Measurements from ENCODE around the gene GLIS1.

- TF ChIP-seq, protein P1, sequence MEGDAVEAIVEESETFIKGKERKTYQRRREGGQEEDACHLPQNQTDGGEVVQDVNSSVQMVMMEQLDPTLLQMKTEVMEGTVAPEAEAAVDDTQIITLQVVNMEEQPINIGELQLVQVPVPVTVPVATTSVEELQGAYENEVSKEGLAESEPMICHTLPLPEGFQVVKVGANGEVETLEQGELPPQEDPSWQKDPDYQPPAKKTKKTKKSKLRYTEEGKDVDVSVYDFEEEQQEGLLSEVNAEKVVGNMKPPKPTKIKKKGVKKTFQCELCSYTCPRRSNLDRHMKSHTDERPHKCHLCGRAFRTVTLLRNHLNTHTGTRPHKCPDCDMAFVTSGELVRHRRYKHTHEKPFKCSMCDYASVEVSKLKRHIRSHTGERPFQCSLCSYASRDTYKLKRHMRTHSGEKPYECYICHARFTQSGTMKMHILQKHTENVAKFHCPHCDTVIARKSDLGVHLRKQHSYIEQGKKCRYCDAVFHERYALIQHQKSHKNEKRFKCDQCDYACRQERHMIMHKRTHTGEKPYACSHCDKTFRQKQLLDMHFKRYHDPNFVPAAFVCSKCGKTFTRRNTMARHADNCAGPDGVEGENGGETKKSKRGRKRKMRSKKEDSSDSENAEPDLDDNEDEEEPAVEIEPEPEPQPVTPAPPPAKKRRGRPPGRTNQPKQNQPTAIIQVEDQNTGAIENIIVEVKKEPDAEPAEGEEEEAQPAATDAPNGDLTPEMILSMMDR (conservative IDR thresholded peaks at IDR 0.05; ENCODE audit: low read depth in 2 of 2) = 0 out of 4 replicates have a peak, but pooled peaks of 1 of the 2 experiments have one; percentile 6
- TF ChIP-seq, protein P2, sequence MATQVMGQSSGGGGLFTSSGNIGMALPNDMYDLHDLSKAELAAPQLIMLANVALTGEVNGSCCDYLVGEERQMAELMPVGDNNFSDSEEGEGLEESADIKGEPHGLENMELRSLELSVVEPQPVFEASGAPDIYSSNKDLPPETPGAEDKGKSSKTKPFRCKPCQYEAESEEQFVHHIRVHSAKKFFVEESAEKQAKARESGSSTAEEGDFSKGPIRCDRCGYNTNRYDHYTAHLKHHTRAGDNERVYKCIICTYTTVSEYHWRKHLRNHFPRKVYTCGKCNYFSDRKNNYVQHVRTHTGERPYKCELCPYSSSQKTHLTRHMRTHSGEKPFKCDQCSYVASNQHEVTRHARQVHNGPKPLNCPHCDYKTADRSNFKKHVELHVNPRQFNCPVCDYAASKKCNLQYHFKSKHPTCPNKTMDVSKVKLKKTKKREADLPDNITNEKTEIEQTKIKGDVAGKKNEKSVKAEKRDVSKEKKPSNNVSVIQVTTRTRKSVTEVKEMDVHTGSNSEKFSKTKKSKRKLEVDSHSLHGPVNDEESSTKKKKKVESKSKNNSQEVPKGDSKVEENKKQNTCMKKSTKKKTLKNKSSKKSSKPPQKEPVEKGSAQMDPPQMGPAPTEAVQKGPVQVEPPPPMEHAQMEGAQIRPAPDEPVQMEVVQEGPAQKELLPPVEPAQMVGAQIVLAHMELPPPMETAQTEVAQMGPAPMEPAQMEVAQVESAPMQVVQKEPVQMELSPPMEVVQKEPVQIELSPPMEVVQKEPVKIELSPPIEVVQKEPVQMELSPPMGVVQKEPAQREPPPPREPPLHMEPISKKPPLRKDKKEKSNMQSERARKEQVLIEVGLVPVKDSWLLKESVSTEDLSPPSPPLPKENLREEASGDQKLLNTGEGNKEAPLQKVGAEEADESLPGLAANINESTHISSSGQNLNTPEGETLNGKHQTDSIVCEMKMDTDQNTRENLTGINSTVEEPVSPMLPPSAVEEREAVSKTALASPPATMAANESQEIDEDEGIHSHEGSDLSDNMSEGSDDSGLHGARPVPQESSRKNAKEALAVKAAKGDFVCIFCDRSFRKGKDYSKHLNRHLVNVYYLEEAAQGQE (IDR thresholded peaks at IDR 0.05; ENCODE audit: unreplicated experiment) = no peak
- TF ChIP-seq EZH2 (IDR thresholded peaks at IDR 0.05; ENCODE audit: low read depth, unreplicated experiment) (no peak), ZNF114 (CRISPR knock-in tag; IDR thresholded peaks at IDR 0.05) (no peak), ETS1 (IDR thresholded peaks at IDR 0.05) (no peak)
These were observed 50.4 kb downstream of the GLIS1 start for GRCh38 chr1:53688381-53689102.

All from GM23338 (cell line).